Measurements from ENCODE around the gene MORF4L1. TPM values are rescaled to one million over a fixed set of nuclear protein-coding genes. Genes with fewer than 3 reads are reported as not detected.
"Not testable (repeated sequence)": the region's sequence is repeated elsewhere in the genome, so short reads cannot be mapped to it uniquely, and the experiment has no call there.

The MORF4L1 gene
- total and polyA plus RNA-seq, 3 donors from 2014 or later: 413 to 1,132 (median 414) TPM

DNA sequence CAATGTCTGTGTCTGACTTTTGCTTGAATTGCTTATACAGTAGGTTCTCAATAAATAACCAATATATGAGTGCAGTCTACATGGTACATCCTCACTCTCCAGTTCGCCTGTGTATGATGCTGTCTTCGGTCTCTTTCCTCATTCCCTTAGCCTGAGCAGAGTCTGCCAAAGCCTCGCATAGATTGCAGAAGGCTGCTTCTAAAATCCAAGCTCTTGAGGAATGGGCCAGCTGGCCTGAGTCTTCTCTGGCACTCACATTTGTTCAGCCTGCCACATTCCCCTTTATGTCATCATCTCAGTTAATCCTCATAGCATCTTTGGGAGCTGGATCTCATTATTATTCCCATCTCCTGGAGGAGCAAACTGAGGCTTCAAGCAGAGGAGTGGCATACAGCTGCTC lies 34.2 kb upstream of the MORF4L1 start:
- H3K9me3 ChIP-seq: no peaks in the 10 kb centered on the region
- WGBS, 2 donors: 76 to 84% methylated on average over 3 of the region's 3 CpGs
- no peak overlapping the region for H3K27ac ChIP-seq
- TF ChIP-seq POLR2A (IDR thresholded peaks at IDR 0.05) (no peak), CTCF (IDR thresholded peaks at IDR 0.05) (no peak)
- no peak overlapping the region for H3K4me3 ChIP-seq
- no peak for DNase-seq
- no peaks in the 10 kb centered on the region for H3K27me3 ChIP-seq
- no peaks in the 10 kb centered on the region for H3K36me3 ChIP-seq (ENCODE audit: low read depth, missing control alignments)
- intact Hi-C loops (cut with DNase I; ENCODE audit: low total_unique reads): no loop called here
- H3K4me1 ChIP-seq: no peaks in the 10 kb centered on the region

DNA sequence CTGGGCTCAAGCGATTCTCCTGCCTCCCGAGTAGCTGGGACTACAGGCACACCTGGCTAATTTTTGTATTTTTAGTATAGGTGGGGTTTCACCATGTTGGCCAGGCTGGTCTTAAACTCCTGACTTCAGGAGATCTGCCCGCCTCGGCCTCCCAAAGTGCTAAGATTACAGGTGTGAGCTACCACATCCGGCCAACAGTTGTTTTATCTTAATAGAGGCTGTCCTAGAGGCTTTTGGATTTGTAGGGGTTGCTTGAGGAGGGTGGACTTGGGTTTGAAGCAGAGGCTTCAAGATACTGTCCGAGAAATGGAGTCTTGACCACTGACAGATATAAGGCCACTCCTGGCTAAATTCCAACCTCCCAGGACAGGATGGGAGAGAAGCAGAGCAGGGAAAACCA lies 33.5 kb upstream of the MORF4L1 start:
- H3K9me3 ChIP-seq; H3K27ac ChIP-seq; H3K36me3 ChIP-seq (ENCODE audit: low read depth, missing control alignments); intact Hi-C loops (cut with DNase I; ENCODE audit: low total_unique reads); DNase-seq; H3K4me3 ChIP-seq; H3K27me3 ChIP-seq; H3K4me1 ChIP-seq: not testable (repeated sequence)
- 88 to 96% methylated on average over 6 of the region's 6 CpGs for WGBS, 2 donors

DNA sequence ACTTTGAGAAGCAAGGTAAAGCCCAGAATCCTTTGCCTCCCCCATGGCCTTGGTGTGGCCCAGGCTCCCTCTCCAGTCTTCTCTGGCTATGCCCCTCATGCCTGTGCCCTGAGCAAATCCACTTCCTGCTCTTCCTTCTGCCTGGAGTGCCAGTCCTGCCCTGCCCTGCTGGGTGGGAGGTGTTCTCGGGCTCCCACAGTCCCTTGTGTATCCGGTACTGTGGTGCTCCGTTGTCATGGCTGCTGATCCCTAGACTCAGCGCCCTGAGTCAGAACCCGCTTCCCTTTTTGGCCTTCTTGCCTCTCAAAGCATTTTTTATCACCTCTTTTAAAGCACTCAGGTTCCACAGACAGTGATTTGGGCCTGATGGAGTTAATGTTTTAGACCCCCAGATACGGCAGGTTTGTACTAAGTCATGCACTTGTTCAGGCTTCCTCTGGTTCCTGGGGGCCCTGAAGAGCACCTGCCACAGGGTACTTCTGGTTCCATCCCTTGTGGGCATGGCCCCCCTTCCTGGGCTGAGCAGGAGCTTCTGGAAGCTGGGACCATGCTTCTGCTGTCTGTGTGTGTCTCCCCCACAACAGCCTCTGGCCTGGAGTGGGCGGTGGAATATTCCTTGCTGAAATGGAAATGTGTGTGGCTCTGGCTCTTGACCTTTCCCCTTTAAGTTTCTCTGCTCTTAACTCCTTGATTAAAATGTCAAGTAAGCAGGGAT lies 31.9 kb upstream of the MORF4L1 start:
- Histone ChIP-seq H3K27me3 (no peaks in the 10 kb centered on the region), H3K4me3 (no peak overlapping the region), H3K36me3 (ENCODE audit: low read depth, missing control alignments) (no peaks in the 10 kb centered on the region), H3K4me1 (no peaks in the 10 kb centered on the region), H3K9me3 (no peaks in the 10 kb centered on the region), H3K27ac (no peak overlapping the region)
- DNase-seq: no peak
- 72 to 76% methylated on average over 4 to 7 of the region's 7 CpGs for WGBS, 2 donors
- intact Hi-C loops (cut with DNase I; ENCODE audit: low total_unique reads): no loop called here
- TF ChIP-seq CTCF (IDR thresholded peaks at IDR 0.05) (no peak), POLR2A (IDR thresholded peaks at IDR 0.05) (no peak)

- no peaks in the 10 kb centered on the region for H3K9me3 ChIP-seq
- WGBS, 2 donors: 58 to 83% methylated on average over 3 of the region's 3 CpGs
- H3K36me3 ChIP-seq (ENCODE audit: low read depth, missing control alignments): no peaks in the 10 kb centered on the region
- intact Hi-C loops (cut with DNase I; ENCODE audit: low total_unique reads): no loop called here
- TF ChIP-seq CTCF (IDR thresholded peaks at IDR 0.05) (no peak), POLR2A (IDR thresholded peaks at IDR 0.05) (no peak)
- no peak for DNase-seq
- H3K27ac ChIP-seq: no peak overlapping the region
- H3K27me3 ChIP-seq: no peaks in the 10 kb centered on the region
- H3K4me3 ChIP-seq: no peak overlapping the region
- H3K4me1 ChIP-seq: no peaks in the 10 kb centered on the region
Measured at GRCh38 chr15:78841376-78841706, 31.3 kb upstream of the MORF4L1 start.

DNA sequence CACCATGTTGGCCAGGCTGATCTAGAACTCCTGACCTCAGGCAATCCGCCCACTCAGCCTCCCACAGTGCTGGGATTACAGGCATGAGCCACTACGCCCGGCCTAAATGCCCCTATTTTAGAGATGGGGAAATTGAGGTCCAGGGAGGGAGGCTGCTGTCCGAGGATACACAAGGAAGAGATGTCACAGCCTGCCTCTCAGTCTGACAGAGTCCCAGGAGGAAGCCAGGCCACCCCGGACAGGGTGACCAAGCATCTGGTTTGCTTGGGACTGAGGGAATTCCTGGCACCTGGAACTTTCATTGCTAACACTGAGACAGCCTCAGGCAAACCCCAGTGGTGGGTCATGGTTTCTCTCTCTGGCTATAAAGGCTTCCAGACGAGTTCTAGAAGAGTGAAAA lies 30.8 kb upstream of the MORF4L1 start:
- TF ChIP-seq POLR2A (IDR thresholded peaks at IDR 0.05) (no peak), CTCF (IDR thresholded peaks at IDR 0.05) (no peak)
- H3K4me1 ChIP-seq: no peaks in the 10 kb centered on the region
- H3K27ac ChIP-seq: no peak overlapping the region
- no peak for DNase-seq
- H3K27me3 ChIP-seq: no peaks in the 10 kb centered on the region
- no peak overlapping the region for H3K4me3 ChIP-seq
- no peaks in the 10 kb centered on the region for H3K9me3 ChIP-seq
- WGBS, 2 donors: 88 to 93% methylated on average over 6 of the region's 6 CpGs
- intact Hi-C loops (cut with DNase I; ENCODE audit: low total_unique reads): no loop called here
- H3K36me3 ChIP-seq (ENCODE audit: low read depth, missing control alignments): no peaks in the 10 kb centered on the region
